CD4-positive, alpha-beta T cell treated with Interleukin-4 for 4 hours (primary cell): ENCODE results near the gene SLC24A4.

ENCODE experiments used
- DNase-seq: peaks from one replicate; pipeline ENCODE4 v3.0.0-alpha.2; 2020

Gene SLC24A4

GRCh38 chr14:92460541-92460915 lies 137.6 kb downstream of the SLC24A4 start:
- no peak for DNase-seq

GRCh38 chr14:92460916-92461579 lies 138.1 kb downstream of the SLC24A4 start:
- DNase-seq = peak; percentile 40

GRCh38 chr14:92461891-92462290 lies 138.9 kb downstream of the SLC24A4 start:
- no peak for DNase-seq

GRCh38 chr14:92462568-92462967 lies 139.6 kb downstream of the SLC24A4 start:
- DNase-seq = no peak

- no peak for DNase-seq
Observed at GRCh38 chr14:92463141-92463540, 140.2 kb downstream of the SLC24A4 start.

- no peak for DNase-seq
Observed at GRCh38 chr14:92464156-92464555, 141.2 kb downstream of the SLC24A4 start.

- DNase-seq = no peak
Observed at GRCh38 chr14:92464716-92465115, 141.8 kb downstream of the SLC24A4 start.

GRCh38 chr14:92465353-92466055 lies 142.5 kb downstream of the SLC24A4 start:
- DNase-seq = no peak

- no peak for DNase-seq
Observed at GRCh38 chr14:92466059-92466458, 143.1 kb downstream of the SLC24A4 start.

- no peak for DNase-seq
Observed at GRCh38 chr14:92469515-92469914, 146.6 kb downstream of the SLC24A4 start.

GRCh38 chr14:92470215-92470614 lies 147.2 kb downstream of the SLC24A4 start:
- no peak for DNase-seq

- DNase-seq = no peak
Observed at GRCh38 chr14:92470811-92471210, 147.8 kb downstream of the SLC24A4 start.

GRCh38 chr14:92471919-92472318 lies 149.0 kb downstream of the SLC24A4 start:
- DNase-seq = no peak

GRCh38 chr14:92472860-92473259 lies 149.9 kb downstream of the SLC24A4 start:
- DNase-seq = no peak

- DNase-seq = no peak
Observed at GRCh38 chr14:92473261-92473968, 150.4 kb downstream of the SLC24A4 start.

- no peak for DNase-seq
Observed at GRCh38 chr14:92473969-92474535, 151.1 kb downstream of the SLC24A4 start.

GRCh38 chr14:92475037-92475436 lies 152.1 kb downstream of the SLC24A4 start:
- DNase-seq = no peak

GRCh38 chr14:92475451-92476187 lies 152.7 kb downstream of the SLC24A4 start:
- no peak for DNase-seq

GRCh38 chr14:92480856-92481255 lies 157.9 kb downstream of the SLC24A4 start:
- no peak for DNase-seq

GRCh38 chr14:92481386-92481785 lies 158.4 kb downstream of the SLC24A4 start:
- DNase-seq = no peak

GRCh38 chr14:92481811-92482555 lies 159.0 kb downstream of the SLC24A4 start:
- no peak for DNase-seq

GRCh38 chr14:92482621-92483319 lies 159.8 kb downstream of the SLC24A4 start:
- no peak for DNase-seq
